Stimulated activated CD8-positive, alpha-beta memory T cell treated with anti-CD3 and anti-CD28 coated beads, Interleukin-4, amount 100 ng/mL, for 1 hour (primary cell): ENCODE measurements around the gene RPL28.
"Not testable (repeated sequence)": the region's sequence is repeated elsewhere in the genome, so short reads cannot be mapped to it uniquely, and the experiment has no call there.

Source experiments
- DNase-seq, 2 donors: peaks; one replicate each; pipeline ENCODE4 v3.0.0-alpha.2; 2020; ENCODE audit warnings: low read depth in 2 of 2, low spot score in 1 of 2

The RPL28 gene

DNA sequence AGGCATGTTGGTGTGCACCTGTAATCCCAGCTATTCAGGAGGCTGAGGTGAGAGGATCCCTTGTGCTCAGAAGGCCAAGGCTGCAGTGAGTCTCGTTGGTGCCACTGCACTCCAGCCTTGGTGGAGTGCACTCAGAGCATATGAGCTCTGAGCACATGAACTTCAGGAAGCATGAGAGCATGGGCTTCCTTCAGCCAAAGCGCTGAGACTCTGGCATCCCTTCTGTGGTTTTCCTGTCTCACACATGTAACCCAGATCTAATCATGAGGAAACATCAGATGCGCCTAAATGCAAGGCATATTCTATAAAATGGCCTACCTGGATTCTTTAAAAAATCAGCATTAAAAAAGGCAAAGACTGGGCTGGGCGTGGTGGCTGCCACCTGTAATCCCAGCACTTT, 35.5 kb downstream of the RPL28 start:
- DNase-seq, result not testable (repeated sequence)

DNA sequence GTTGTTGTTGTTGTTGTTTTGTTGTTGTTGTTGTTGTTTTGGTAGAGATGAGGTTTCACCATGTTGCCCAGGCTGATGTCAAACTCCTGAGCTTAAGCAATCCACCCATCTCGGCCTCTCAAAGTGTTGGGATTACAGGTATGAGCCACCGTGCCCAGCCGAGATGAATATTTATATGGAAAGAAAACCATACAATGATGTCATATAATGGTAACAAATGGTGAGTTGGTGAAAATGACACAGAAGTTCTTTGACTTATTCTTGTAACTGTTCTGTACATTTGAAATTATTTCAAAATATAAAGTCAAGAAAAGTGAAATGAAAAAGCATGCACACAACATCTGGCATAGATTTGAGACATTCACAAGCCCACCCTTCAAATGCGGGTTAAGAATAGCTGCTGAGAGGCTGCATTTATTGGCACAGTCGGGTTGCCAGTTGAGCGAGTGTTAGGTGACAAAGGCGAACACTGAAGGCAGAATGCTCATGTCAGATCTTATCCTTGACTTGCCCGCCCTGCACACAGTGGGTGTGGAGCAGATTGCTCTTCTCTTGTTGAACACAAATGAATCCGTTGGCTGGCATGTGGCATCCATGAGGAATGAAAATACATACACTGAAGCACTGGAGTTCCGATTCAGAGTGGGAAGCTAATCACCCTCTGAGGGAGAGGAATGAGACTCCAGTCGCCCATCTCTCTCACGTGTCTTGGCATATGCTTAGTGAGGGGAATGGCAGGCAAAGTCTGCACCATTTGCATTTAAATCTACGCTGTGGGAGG, 37.7 kb downstream of the RPL28 start:
- DNase-seq, result no peak

DNA sequence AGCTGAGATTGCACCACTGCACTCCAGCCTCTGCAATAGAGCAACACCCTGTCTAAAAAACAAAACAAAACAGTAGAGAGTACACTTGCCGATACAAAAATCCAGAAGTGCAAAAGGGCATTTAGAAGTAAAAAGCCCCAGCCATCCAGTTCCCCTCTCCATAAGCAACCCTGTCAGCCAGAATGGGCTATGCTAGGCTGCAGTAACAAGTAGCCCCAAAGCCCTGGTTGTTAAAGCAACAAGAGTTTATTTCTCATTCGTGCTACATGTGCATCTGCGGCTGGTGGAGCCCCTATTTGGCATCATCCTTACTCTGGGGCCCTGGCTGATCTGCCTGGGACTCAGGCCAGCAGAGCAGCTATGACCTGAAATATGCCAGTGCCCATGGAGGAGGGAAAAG, 38.8 kb downstream of the RPL28 start:
- no peak for DNase-seq

DNA sequence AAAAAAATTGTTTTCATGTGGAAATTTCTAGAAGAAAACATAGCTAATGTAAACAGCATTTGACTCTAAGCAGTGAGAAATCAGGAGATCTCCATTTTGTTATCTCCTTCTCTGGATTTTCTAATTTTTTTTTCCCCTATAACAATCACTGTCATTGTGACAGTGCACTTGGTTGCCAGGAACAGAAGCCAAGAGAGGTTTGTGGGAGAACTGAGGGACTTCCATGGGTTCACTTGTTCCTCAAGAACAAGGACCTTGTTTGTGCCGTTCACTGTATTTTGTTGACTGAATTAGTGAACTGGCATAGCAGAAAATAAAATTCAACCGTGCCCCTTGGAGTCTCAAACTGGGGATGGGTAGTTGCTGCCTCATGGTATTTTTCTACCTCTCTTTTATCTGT, 40.3 kb downstream of the RPL28 start:
- DNase-seq, result no peak

DNA sequence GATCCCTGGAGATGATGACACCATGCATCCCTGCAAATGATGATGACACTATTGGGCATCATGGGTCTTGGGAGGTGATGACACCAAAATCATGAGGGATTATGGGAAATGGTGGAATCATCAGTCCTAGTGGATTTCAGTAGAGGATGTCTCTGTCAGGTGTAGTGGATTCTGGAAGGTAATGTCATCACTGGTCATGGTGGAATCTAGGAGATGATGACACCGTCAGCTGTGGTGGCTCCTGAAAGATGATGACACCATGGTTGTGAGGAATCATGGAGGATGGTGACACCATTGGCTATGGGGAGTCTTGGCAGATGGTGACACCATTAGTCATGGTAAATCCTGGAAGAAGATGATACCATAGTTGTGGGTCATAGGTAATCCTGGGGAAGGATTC, 45.5 kb downstream of the RPL28 start:
- DNase-seq, result no peak

DNA sequence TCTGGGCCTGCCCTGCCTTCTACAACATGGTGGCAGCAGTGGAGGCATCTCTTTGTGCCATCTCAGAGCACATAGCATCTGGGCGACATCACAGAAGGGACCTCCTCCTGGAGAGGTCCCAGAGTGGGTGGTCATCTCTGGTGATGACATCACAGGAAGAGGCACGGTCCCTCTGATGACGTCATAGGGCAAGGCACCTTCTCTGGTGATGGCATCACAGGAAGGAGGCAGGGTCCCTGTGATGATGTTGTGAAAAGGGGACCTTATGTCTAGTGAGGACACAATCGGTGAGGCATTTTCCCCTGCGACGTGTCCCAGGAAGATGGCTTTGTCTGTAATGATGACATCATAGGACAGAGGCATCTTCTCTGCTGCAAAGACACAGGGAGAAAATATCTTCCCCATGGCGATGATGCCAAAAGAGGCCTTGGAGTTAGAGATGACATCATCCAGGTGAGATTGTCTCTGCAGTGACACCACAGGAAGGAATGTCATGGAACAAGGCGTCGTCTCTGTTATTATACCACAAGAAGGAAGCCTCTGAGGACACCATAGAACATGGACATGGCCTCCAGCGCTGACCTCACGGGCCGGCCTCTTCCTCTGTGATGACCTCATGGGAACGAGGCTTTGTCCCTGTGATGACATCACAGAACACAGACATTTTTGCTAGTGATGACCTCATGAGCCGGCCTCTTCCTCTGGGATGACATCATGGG, 46.7 kb downstream of the RPL28 start:
- no peak for DNase-seq

DNA sequence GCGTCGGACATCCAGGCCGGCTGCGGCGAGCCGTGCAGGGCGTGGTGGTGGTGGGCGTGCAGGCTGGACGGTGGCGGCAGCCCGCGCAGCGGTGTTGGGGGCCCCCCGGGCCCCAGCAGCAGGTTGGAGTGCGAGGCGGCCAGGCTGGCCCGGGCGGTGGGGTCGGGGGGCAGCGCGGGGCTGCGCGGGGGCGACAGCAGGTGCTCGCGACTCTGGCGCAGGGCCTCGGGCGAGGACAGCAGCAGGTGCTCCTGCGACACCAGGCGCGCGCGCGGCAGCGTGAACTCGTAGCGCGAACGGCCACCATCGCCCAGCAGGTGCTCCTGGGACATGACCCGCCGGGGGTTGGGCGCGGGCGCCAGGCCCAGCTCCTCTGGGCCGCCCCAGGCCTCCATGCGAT, 47.6 kb downstream of the RPL28 start:
- DNase-seq, result no peak

DNA sequence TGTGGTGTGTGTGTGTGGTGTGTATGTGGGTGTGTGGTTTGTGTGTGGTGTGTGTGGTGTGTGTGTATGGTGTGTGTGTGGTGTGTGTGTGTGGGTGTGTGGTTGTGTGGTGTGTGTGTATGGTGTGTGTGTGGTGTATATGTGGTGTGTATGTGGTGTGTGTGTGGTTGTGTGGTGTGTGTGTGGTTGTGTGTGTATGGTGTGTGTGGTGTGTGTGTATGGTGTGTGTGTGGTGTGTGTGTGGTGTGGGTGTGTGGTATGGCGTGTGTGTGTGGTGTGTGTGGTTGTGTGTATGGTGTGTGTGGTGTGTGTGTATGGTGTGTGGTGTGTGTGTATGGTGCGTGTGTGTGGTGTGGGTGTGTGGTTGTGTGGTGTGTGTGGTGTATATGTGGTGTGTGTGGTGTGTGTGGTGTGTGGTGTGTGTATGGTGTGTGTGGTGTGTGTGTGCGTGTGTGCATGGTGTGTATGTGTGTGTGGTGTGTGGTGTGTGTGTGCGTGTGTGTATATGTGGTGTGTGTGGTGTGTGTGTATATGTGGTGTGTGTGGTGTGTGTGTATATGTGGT, 48.7 kb downstream of the RPL28 start:
- no peak for DNase-seq

DNA sequence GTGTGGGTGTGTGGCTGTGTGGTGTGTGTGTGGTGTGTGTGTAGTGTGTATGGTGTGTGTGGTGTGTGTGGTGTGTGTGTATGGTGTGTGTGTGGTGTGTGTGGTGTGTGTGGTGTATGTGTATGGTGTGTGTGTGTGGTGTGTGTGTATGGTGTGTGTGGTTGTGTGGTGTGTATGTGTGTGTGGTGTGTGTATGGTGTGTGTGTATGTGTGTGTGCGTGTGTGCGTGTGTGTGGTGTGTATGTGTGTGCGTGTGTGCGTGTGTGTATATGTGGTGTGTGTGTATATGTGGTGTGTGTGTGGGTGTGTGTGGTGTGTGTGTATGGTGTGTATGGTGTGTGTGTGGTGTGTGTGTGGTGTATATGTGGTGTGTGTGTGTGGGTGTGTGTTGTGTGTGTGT, 49.3 kb downstream of the RPL28 start:
- no peak for DNase-seq

DNA sequence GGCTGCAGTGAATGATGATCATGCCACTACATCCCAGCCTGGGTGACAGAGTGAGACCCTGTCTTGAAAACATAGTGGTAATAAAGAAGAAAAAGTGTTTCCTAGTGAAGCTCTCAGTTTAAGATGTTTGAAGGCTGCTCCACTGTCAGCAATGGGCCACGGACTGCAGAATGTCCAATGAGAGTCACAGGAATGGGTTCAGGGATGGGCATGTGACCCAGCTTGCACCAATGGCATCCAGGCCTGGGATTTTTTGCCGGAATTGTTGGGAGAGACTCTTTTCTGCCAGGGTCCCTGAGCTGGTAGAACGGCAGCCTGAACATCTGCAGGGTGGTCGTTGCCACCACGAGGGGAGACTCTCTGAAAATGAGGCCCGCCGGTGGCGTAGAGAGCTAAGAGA, 51.1 kb downstream of the RPL28 start:
- no peak for DNase-seq

DNA sequence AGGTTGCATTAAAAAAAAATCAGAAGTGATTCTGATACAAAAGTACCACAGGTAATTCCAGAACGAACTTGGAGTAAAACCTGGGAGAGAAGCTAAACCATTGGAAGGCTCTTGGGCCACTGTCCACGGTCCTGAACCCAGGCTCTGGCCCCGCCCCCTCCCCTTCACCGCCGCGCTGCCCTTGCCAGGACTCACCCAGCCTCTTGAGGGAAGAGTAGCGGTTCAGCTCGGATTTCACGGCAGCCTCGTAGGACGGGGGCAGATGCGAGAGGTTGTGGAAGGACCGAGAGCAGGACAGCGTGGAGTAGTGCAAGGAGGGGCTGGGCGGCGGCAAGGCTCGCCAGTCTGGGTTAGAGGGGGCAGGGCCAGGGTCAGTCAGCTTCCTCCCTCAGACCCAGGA, 51.7 kb downstream of the RPL28 start:
- DNase-seq, result no peak

DNA sequence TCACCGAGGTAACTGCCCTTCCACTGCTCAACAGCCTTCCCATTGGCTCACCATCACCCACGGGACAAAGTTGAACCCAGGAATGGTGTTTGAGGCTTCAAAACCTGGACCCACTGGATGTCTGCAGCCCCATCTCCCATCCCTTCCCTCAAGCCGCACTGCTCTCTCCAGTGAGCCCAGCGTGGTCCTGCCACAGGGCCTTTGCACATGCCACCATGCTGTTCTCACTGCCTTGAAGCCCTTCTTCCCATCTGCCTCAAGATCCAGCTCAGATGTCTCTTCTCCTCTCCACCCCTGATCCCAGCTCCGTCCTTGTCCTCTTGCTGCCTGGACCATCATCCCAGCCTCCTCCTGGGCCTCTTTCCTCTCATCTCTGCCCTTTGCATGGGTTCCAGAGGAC, 53.3 kb downstream of the RPL28 start:
- DNase-seq, result no peak

DNA sequence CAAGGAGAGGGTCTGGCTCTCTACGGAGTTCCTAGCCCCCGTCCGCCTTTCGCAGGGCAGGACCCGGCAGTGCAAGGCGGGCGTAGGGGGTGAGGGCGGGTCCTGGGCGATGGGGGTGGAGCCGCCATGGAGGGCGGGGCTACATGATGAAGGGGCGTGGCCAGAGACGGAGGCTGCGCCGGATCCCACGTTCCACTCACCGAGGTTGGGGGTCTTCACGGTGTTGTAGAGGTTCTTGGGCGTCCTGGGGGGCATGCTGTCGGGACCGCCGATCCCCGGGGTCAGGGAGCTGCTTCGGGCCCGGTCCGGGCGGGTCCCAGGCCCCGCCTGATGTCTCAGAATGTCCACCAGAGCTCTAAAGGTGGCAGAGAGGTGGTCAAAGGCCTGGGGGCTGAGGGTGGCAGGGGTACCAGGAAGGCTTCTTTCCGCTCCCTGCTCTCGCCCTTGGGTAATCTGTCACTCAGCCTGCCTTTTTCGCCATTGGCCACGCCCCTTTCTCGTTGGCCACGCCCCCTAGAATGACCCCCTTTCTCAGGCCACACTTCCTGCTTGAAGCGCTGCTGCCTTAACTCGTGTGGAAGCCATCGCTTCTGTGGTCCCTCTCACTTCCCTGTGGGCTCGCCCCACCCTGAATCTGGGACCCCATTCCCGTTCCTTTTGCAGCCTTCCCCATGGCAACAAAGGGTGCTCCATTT, 54.8 kb downstream of the RPL28 start:
- DNase-seq, result no peak

DNA sequence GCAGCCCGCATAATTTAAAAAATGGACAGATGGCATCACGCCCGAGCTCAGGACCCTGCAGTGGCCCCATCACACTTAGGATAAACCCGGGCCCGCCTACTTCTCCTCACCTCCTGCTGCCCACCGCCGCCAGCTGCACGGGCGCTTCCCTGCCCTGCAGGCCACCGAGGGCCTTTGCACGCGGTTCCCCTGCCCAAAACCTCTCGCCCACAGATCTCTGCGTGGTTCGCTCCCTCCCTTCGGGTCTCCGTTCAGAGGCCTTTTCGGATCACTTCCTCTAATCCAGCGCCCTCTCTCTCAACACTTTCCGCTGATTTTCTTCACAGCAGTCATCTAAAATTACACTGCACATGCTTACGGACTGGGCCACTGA, 55.6 kb downstream of the RPL28 start:
- no peak for DNase-seq

DNA sequence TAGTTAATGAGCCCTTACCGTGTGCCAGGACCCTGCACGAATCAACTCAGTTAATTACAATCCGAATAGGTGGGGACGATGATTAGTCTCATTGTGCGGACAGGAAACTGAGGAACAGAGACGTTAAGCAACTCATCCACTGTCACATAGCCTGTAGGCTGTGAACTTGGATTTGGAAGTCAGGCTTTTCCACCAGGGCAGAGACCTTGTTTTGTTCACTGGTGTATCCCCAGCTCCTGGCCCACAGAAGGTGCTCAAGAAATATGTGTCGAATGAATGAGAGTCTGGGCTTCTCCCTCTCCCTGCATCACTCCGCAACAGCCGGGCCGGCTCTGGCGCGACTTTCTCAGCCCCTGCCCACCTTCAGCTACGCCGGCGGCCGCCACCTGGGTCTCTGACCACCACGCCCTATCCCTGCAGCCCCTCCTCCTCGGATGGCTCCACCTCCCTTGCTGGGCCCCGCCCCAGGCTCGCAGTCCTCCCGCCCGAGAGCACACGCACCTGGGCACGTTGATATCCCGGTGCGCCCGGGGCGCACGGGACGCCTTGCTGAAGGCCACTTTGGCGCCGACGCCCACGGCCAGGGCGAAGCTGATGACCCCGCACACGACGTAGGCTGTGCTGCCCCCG, 56.1 kb downstream of the RPL28 start:
- no peak for DNase-seq

DNA sequence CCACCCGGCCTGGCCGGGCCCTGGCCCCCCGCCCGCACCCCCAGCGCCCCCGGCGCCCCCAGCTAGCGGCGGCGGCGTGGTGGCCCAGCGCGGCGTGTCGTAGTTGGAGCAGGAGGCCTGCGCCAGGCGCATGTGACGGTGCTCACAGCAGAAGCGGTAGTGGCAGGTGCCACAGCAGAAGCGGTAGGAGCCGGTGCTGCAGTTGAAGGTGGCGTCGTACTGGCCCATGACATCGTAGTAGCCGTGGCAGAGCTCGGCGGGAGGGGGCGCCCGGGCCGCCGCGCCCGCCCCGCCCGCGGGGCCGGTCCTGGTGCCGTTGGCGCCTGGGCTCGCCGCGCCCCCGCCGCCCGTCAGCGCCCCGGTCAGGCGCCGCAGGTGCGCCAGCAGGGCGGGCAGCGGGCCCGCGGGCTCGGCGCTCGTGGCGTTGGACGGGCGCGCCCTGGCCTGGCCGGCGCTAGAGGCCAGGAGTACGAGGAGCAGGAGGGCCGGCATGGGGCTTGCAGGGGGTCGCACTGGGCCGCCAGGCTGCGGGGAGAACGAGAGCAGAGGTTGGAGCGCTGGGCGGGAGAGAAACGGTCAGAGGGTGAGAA, 56.7 kb downstream of the RPL28 start:
- no peak for DNase-seq

DNA sequence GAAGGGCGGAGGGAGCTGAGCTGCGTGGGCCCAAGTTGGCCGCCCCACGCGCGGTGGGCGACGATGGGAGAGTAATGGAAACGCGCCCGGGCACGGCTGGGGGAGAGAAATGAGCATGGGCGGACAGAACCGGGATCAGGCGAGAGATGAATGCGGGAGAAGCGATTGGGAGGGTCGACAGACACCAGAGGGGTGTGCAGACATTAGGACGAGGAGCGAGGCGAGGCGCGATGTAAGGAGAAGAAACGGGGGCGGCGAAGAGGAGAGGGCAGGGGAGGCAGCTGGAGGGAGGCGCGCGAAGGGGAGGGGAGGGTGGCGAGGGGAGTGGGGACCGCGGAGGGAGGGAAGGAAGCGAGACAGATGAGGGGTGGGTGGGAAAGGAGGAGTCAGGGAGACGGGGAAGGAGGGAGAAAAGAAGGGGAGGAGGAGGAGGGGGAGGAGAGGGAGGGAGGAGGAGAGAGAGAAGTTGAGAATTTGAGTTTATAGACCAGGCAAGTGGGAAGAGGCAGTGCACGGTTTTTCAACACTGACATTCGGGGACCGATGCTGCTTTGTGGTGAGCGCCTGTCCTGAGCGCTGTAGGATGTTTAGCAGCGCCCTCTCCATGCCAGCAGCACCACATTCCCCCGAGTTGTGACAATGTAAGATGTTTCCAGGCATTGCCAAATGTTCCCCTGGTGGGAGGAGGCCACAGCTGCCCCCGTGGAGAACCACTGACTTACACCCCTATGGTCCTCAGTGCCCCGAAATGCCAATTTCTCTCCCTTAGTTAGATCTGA, 57.5 kb downstream of the RPL28 start, which contains the start of gene SHISA7:
SHISA7 (minus strand) TSS at position 256 of the 779 bp plus-strand sequence. CDS start 437 bp downstream, outside the sequence.
- no peak for DNase-seq

DNA sequence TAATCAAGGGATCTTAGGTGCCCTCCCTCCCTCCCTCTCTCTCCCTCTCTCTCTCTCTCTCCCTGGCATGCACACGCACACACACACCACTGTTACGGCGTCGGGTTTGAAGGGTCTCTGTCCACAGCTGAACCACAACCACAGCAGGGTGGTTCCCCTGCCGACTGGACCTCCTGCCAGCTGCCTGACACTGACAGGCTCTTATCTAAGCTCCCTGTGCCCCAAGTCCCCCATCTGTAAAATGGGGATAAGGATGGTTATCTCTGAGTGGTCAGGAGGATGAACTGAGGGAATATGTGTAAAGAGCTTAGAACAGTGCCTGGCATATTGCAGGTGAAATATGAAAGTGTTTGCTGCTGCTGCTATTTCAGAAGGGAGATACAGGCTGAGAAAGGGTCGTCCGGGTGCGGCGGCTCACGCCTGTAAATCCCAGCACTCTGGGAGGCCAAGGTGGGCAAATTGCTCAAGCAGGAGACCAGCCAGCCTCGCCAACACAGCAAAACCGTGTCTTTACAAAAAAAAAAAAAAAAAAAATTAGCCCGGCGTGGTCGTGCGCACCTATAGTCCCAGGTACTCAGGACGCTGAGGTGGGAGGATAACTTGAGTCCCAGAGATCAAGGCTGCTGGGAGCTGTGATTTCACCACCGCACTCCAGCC, 58.2 kb downstream of the RPL28 start:
- DNase-seq, result no peak

DNA sequence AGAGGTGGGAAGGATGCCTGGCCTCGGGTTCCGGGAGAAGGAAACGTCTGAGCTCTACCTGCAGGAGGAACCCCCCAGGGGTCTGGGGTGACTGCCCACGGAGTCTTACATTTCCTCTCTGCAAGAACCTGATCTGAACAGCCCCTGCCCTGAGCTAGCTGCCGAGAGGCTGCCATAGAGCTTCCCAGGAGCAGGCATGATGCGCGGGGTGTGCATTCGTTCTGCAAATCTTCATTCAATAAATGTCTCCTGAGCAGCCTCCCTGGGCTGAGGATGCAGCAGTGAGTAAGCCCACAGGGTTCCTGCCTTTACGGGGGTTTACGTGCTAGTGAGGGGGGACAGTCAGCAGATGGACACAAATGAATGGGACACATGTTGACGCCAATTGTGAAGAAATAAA, 58.9 kb downstream of the RPL28 start:
- no peak for DNase-seq

DNA sequence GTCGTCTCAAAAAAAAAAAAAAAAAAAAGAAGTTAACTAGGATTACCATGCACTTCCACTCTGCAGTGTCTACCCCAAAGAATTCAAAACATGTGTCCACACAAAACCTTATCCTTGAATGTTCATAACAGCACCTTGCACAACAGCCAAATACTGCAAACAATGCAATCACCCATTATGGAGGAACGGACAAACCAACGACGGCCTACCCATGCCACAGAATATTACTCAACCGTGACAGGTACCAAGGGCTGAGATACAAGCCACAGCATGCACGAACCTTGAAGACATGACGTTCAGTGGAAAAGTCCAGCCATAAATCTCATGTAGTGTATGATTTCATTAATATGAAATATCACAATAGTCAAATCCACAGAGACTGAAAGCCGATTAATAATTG, 60.3 kb downstream of the RPL28 start:
- no peak for DNase-seq
